ENCODE results near the gene PBRM1.

DNA sequence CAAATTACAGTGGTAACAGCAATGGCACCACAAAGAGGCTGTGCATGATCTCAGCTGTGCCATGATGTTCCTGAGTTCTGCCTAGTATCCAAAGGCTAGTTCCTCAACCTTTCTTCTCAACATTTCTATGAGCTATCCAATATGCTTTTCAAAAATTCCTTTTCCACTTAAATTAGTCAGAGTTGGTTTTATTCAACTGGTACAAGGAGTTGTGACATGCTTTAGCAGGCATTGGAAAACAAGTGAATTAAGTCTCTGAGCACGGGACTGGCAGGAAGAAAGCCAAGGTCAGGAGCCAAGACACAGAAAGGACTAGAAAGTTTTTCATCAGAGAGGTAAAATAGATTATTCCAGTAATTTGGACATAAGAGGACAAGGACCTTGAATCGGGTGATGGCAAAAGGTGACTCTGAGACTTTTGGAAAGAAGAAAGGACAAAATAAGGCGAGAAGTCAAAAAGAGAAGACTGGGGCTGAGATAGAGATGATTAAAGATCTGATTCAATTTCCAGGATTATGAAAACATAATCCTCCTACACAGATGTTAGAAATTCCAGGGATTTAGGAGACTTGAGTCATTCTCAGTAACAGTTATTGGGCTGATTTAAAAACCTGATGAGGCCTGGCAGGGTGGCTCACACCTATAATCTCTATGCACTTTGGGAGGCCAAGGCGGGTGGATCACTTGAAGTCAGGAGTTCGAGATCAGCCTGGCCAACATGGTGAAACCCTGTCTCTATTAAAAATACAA, 36.1 kb downstream of the PBRM1 start:
- no peak for TF ChIP-seq POLR2AphosphoS5 (IDR thresholded peaks at IDR 0.05; ENCODE audit: low read depth, low read length)
- TF ChIP-seq, protein P1, sequence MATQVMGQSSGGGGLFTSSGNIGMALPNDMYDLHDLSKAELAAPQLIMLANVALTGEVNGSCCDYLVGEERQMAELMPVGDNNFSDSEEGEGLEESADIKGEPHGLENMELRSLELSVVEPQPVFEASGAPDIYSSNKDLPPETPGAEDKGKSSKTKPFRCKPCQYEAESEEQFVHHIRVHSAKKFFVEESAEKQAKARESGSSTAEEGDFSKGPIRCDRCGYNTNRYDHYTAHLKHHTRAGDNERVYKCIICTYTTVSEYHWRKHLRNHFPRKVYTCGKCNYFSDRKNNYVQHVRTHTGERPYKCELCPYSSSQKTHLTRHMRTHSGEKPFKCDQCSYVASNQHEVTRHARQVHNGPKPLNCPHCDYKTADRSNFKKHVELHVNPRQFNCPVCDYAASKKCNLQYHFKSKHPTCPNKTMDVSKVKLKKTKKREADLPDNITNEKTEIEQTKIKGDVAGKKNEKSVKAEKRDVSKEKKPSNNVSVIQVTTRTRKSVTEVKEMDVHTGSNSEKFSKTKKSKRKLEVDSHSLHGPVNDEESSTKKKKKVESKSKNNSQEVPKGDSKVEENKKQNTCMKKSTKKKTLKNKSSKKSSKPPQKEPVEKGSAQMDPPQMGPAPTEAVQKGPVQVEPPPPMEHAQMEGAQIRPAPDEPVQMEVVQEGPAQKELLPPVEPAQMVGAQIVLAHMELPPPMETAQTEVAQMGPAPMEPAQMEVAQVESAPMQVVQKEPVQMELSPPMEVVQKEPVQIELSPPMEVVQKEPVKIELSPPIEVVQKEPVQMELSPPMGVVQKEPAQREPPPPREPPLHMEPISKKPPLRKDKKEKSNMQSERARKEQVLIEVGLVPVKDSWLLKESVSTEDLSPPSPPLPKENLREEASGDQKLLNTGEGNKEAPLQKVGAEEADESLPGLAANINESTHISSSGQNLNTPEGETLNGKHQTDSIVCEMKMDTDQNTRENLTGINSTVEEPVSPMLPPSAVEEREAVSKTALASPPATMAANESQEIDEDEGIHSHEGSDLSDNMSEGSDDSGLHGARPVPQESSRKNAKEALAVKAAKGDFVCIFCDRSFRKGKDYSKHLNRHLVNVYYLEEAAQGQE (IDR thresholded peaks at IDR 0.05; ENCODE audit: insufficient read depth in 1 of 2, low read depth in 2 of 2, low read length in 2 of 2) = no peak
